AG04449 (cell line): ENCODE results near the gene IGFBP2.

Source experiments
- CTCF ChIA-PET: fragments of 350-600 bp; formaldehyde crosslinking; extraction: SDS; loops from one replicate; lab custom pipeline; 2021; ENCODE audit warnings: antibody characterized with exemption; lab: Yijun Ruan, JAX
- POLR2A ChIA-PET: fragments of 400-600, 350-600 bp; formaldehyde crosslinking; extraction: SDS; loops from one replicate; lab custom pipeline; 2020; ENCODE audit warnings: antibody characterized with exemption, inconsistent platforms; lab: Yijun Ruan, JAX
- DNase-seq: peaks from one replicate; pipeline ENCODE4 v3.0.0-alpha.2; 2010; ENCODE audit warnings: low read depth, low spot score
- H3K4me3 ChIP-seq: 2 replicates; pipeline ENCODE4 v1.5.1; 2011; ENCODE audit warnings: low read depth, mild to moderate bottlenecking, control low read depth, low read length
- CTCF ChIP-seq: IDR thresholded peaks from one replicate; pipeline ENCODE4 v1.5.1; 2011; ENCODE audit warnings: mild to moderate bottlenecking, moderate library complexity, low read length, control low read depth, inconsistent platforms; ENCODE audit not compliant: insufficient read depth; ENCODE audit errors: missing control alignments

The IGFBP2 gene

GRCh38 chr2:216608525-216608924 is 24.7 kb upstream of the IGFBP2 start:
- TF ChIP-seq CTCF: no peak
- ChIA-PET POLR2A (no interaction called here), CTCF (interaction anchor here (1.1 kb wide), 1 partner anchor 17 kb away, joined by 3 read pairs; no protein-coding TSS in a partner anchor)
- DNase-seq: no peak
- no peak overlapping the region for H3K4me3 ChIP-seq

DNA sequence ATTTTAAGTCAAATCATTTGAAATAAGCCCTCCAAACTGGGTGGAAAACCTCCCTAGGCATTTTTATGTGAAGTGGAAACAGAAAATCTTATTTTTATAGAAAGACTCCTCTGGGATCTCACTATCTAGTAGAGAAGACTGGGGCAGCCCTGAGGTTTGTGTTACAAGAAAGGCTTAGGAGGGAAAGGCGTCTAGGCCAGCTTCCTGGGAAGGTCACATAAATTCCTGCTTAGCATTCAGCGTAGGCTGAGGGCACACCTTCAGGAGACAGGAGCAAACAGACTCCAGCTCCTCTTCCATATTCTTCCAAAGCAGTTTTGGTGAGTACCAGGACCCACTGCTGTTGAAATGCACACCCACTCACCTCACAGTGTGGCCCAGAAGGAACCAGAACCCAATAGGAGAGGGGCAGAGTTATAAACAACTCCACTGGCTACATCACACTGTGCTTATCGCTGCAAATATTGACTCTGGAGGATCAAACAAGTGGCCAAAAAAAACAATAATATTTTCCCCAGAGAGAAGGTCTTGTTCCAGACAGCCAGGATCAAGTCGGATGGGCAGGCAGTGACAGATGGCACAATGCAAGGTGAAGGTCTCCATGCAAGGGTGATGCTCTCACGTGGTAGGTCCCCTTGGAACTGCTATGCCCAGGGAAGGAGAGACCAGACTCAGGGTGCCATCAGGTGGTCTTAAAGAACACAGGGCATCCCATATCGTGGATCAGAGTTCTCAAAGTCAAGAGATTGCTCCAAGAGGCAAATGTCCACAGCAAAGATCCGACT is 17.7 kb upstream of the IGFBP2 start:
- DNase-seq: no peak
- POLR2A ChIA-PET: no interaction called here
- TF ChIP-seq CTCF: no peak
- no peak overlapping the region for H3K4me3 ChIP-seq
- CTCF ChIA-PET: interaction anchor here (1.0 to 1.8 kb wide), 2 partner anchors 52 to 99 kb away, joined by 3 to 4 read pairs; no protein-coding TSS in a partner anchor

- CTCF ChIA-PET: interaction anchor here (1.8 kb wide), 1 partner anchor 100 kb away, joined by 4 read pairs; no protein-coding TSS in a partner anchor
- no peak for TF ChIP-seq CTCF
- POLR2A ChIA-PET: no interaction called here
- no peak overlapping the region for H3K4me3 ChIP-seq
- DNase-seq: no peak
Observed at GRCh38 chr2:216616083-216616678, 17.0 kb upstream of the IGFBP2 start.

DNA sequence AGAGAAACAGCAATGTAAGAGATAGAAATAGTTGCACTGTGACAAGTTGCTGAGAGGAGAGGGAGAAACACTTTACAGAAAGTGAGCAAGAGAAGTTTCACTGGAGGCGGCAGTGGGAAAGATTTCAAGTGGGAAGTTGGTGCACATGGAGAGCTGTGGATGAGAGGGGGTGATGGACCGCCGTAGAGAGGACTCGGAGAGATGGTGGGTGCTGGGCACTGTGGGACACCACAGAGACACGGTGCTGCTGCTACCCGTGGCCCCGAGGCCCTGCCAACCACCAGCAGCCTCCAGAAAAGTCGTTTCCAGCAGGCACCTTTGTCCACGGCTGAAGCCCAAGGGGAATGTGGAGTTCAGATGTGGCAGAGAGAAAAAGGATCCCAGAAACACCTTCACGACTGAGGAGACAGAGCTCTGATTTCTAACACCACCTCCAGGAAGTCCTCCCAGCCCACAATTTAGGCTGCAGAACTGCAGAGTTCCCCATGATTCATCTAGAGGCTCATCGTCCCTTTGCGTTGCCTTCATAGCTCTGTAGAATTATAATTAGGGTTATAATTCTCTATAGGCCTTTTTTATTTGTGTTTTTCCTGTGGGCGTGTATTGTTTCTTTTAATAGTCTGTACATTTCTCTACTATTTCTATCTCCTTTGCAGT is 15.9 kb upstream of the IGFBP2 start:
- no peak for TF ChIP-seq CTCF
- H3K4me3 ChIP-seq: no peak overlapping the region
- CTCF ChIA-PET: interaction anchor here (1.0 to 1.8 kb wide), 3 partner anchors 49 to 101 kb away, joined by 3 to 4 read pairs (median 4); no protein-coding TSS in a partner anchor
- POLR2A ChIA-PET: no interaction called here
- no peak for DNase-seq

DNA sequence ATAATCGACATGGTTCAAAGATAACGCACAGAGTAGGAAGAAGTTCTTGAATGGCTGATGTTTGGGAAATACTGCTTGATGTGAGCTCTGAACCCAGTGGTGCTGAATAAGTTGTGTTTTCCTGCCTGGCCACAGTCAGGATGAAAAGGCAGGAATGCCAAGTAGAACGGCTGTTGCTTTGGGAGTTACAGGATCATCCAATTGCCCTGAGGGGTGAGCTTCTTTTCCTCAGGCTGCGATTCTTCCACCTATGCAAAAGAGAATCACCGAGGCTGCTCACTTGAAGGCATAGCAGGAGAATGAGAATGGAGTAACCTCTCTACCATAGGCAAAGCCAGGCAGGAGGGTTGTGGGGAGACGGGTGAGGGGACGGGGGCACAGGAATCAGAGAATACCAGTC is 14.4 kb upstream of the IGFBP2 start:
- no peak for DNase-seq
- ChIA-PET CTCF (no interaction called here), POLR2A (no interaction called here)
- H3K4me3 ChIP-seq: no peak overlapping the region
- TF ChIP-seq CTCF: no peak
